K562 (cell line): ENCODE data around the gene ZNF566. TPM values are rescaled to one million over a fixed set of nuclear protein-coding genes. Genes with fewer than 3 reads are reported as not detected.

ENCODE experiments used
- ARID2 ChIP-seq: fragments of 450-650 bp; IDR thresholded peaks from 2 replicates; pipeline ENCODE4 v1.6.1; 2017; ENCODE audit warnings: antibody characterized with exemption, mild to moderate bottlenecking
- E2F3 ChIP-seq: fragments of 250-450 bp; sonication (Bioruptor Pico); IDR thresholded peaks from 2 replicates; pipeline ENCODE4 v1.4.0; 2020; ENCODE audit warnings: mild to moderate bottlenecking
- GATA2 ChIP-seq: sonication (generic); formaldehyde crosslinking; IDR thresholded peaks from 2 replicates; pipeline ENCODE4 v1.4.0; 2020; ENCODE audit warnings: mild to moderate bottlenecking, missing genetic modification reagents
- HSF4 ChIP-seq: fragments of 250-450 bp; sonication (Bioruptor Pico); IDR thresholded peaks from 2 replicates; pipeline ENCODE4 v2.1.2; 2022; ENCODE audit warnings: mild to moderate bottlenecking, moderate library complexity, borderline replicate concordance
- KAT7 ChIP-seq: sonication (generic); formaldehyde crosslinking; IDR thresholded peaks from 2 replicates; pipeline ENCODE4 v1.8.0; 2022; ENCODE audit warnings: missing genetic modification reagents, mild to moderate bottlenecking, borderline replicate concordance
- NCOA2 ChIP-seq, 2 experiments: fragments of 450-650 bp; IDR thresholded peaks; 2 replicates each; pipeline ENCODE4 v1.6.1; 2018; ENCODE audit warnings: mild to moderate bottlenecking in 2 of 2, moderate library complexity in 1 of 2; ENCODE audit not compliant: partially characterized antibody in 2 of 2
- NEUROD1 ChIP-seq: fragments of 150-350 bp; IDR thresholded peaks from 2 replicates; pipeline ENCODE4 v1.6.1; 2014; ENCODE audit warnings: borderline replicate concordance, low read length, low read depth; ENCODE audit not compliant: partially characterized antibody
- PYGO2 ChIP-seq: fragments of 450-650 bp; IDR thresholded peaks from 2 replicates; pipeline ENCODE4 v1.6.1; 2016; ENCODE audit warnings: mild to moderate bottlenecking, missing genetic modification characterization, moderate library complexity, missing compliant biosample characterization
- SNRNP70 ChIP-seq: fragments of 200-400 bp; formaldehyde crosslinking; optimal IDR thresholded peaks from 2 replicates; pipeline ENCODE3; 2017; ENCODE audit warnings: low read depth, low read length
- TAF7 ChIP-seq: fragments of 450-650 bp; IDR thresholded peaks from 2 replicates; pipeline ENCODE4 v1.6.1; 2016; ENCODE audit warnings: missing genetic modification characterization, missing compliant biosample characterization
- TEAD1 ChIP-seq, 2 experiments: fragments of 450-650 bp in 1 of 2; sonication (generic) in 1 of 2; formaldehyde crosslinking; IDR thresholded peaks; 2 replicates each; pipeline versions ENCODE4 v1.4.0 to v1.8.0; 2020 to 2022; ENCODE audit warnings: mild to moderate bottlenecking in 2 of 2, missing genetic modification reagents in 1 of 2
- WHSC1 ChIP-seq: IDR thresholded peaks from one replicate; pipeline ENCODE4 v1.6.1; 2012; ENCODE audit warnings: low read length, control low read depth, inconsistent platforms
- XRCC4 ChIP-seq: IDR thresholded peaks from one replicate; pipeline ENCODE4 v1.6.1; 2011; ENCODE audit not compliant: insufficient read depth, insufficient read length; ENCODE audit errors: extremely low read depth
- ZNF316 ChIP-seq: fragments of 450-650 bp; IDR thresholded peaks from 2 replicates; pipeline ENCODE4 v1.6.1; 2016
- ZNF324 ChIP-seq: fragments of 250-450 bp; sonication (Bioruptor Pico); IDR thresholded peaks from 2 replicates; pipeline ENCODE4 v1.4.0; 2020; ENCODE audit warnings: mild to moderate bottlenecking
- polyA plus RNA-seq, 8 experiments: library from polyadenylated mRNA; depleted of rRNA in 4 of 8; stranded (reverse) in 5 of 8; unstranded in 3 of 8; fragments of >200 nt; fragmentation: Nextera tagmentation in 2 of 8; fragmentation: Illumina TruSeq in 1 of 8; extraction: Ambion mirVana in 2 of 8; extraction: Trizol in 1 of 8; gene quantifications; 2 replicates each; pipeline versions ENCODE4 v1.2.1 to v1.2.3, GENCODE V29; 2011 to 2014; ENCODE audit warnings: inconsistent platforms in 1 of 8, missing spikeins in 1 of 8
- total RNA-seq, 7 experiments: library from RNA; depleted of rRNA in 6 of 7; stranded (reverse); fragments of >200 nt in 6 of 7; fragmentation: Illumina TruSeq in 2 of 7; extraction: Trizol in 2 of 7; gene quantifications; 2 replicates each; pipeline versions ENCODE4 v1.2.1 to v1.2.3, GENCODE V29; 2011 to 2021; ENCODE audit warnings: low replicate concordance in 1 of 7
- TF ChIP-seq, protein P1 (sequence below): IDR thresholded peaks from 2 replicates; pipeline ENCODE4 v1.6.1; 2011; ENCODE audit warnings: borderline replicate concordance, low read depth, mild to moderate bottlenecking, moderate library complexity, low read length; ENCODE audit not compliant: insufficient read depth, poor library complexity, severe bottlenecking
- TF ChIP-seq, protein P2 (sequence below): sonication (generic); IDR thresholded peaks from 2 replicates; pipeline ENCODE4 v1.6.1; 2016
- TF ChIP-seq, protein P3 (sequence below): fragments of 150-350 bp; IDR thresholded peaks from 2 replicates; pipeline ENCODE4 v1.6.1; 2014; ENCODE audit warnings: low read depth, mild to moderate bottlenecking, low read length, borderline replicate concordance
- TF ChIP-seq, protein P4 (sequence below): fragments of 250-450 bp; sonication (Bioruptor Pico); IDR thresholded peaks from 2 replicates; pipeline ENCODE4 v1.5.0; 2021; ENCODE audit warnings: mild to moderate bottlenecking, borderline replicate concordance

Gene ZNF566
- total and polyA plus RNA-seq, 9 of the 15 experiments (the other 6 are each of a cell fraction or from before 2014, with no cell fraction given), result 5.5 to 11.4 (median 9.7) TPM

DNA sequence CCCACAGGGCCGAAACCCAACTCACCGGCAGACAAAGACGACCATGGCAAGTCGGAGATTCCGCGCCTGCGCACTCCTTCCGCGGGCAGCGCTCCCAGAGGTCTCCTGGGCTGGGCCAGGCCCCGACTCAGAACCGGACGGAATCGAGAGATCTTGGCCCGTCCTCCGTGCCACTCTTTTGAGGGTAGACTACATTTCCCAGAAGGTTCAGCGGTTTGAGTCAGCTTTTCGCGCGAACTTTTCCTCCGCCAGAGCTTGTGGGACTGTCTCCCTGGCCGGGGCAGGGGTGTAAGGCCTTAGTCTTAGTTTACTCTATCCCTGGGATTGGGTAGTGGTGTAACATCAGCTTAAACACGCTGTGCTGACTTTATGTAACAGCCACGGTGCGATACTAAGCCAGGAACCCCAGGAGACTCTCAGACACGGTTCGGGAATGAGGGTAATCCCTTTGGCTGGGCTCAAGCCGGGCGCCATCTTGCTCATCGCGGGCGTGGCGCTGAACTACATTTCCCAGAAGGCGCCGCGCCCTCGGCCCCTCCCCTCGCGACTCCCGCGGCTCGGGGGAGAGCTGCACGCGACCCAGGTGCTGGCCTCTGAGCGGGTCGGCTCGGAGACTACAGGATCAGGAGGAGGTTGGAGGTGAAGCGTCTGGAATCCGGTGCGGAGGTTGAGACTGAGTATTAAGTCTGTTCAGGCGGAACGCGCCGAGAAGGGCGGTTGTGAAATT lies 39.0 kb upstream of the ZNF566 start, which contains the start of gene ZNF260 (continued):
- 0 out of 2 replicates have a peak, but pooled peaks have one; percentile 45 for TF ChIP-seq E2F3
- no peak for TF ChIP-seq SNRNP70
- no peak for TF ChIP-seq ZNF324 (CRISPR knock-in tag)
- TF ChIP-seq PYGO2, result no peak
- peak in 1 of 2 experiments; percentile 70; a peak in 1 of 4 replicates for TF ChIP-seq TEAD1 (CRISPR knock-in tag; IDR thresholded peaks at IDR 0.05)
- no peak for TF ChIP-seq ARID2
- TF ChIP-seq NCOA2 (IDR thresholded peaks at IDR 0.05; ENCODE audit: partially characterized antibody in 2 of 2), result no peak
- TF ChIP-seq, protein P1, sequence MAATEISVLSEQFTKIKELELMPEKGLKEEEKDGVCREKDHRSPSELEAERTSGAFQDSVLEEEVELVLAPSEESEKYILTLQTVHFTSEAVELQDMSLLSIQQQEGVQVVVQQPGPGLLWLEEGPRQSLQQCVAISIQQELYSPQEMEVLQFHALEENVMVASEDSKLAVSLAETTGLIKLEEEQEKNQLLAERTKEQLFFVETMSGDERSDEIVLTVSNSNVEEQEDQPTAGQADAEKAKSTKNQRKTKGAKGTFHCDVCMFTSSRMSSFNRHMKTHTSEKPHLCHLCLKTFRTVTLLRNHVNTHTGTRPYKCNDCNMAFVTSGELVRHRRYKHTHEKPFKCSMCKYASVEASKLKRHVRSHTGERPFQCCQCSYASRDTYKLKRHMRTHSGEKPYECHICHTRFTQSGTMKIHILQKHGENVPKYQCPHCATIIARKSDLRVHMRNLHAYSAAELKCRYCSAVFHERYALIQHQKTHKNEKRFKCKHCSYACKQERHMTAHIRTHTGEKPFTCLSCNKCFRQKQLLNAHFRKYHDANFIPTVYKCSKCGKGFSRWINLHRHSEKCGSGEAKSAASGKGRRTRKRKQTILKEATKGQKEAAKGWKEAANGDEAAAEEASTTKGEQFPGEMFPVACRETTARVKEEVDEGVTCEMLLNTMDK, result no peak
- TF ChIP-seq, protein P2, sequence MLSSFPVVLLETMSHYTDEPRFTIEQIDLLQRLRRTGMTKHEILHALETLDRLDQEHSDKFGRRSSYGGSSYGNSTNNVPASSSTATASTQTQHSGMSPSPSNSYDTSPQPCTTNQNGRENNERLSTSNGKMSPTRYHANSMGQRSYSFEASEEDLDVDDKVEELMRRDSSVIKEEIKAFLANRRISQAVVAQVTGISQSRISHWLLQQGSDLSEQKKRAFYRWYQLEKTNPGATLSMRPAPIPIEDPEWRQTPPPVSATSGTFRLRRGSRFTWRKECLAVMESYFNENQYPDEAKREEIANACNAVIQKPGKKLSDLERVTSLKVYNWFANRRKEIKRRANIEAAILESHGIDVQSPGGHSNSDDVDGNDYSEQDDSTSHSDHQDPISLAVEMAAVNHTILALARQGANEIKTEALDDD, result no peak
- no peak for TF ChIP-seq XRCC4
- peak; percentile 85 for TF ChIP-seq TAF7 (tag)
- TF ChIP-seq, protein P3, sequence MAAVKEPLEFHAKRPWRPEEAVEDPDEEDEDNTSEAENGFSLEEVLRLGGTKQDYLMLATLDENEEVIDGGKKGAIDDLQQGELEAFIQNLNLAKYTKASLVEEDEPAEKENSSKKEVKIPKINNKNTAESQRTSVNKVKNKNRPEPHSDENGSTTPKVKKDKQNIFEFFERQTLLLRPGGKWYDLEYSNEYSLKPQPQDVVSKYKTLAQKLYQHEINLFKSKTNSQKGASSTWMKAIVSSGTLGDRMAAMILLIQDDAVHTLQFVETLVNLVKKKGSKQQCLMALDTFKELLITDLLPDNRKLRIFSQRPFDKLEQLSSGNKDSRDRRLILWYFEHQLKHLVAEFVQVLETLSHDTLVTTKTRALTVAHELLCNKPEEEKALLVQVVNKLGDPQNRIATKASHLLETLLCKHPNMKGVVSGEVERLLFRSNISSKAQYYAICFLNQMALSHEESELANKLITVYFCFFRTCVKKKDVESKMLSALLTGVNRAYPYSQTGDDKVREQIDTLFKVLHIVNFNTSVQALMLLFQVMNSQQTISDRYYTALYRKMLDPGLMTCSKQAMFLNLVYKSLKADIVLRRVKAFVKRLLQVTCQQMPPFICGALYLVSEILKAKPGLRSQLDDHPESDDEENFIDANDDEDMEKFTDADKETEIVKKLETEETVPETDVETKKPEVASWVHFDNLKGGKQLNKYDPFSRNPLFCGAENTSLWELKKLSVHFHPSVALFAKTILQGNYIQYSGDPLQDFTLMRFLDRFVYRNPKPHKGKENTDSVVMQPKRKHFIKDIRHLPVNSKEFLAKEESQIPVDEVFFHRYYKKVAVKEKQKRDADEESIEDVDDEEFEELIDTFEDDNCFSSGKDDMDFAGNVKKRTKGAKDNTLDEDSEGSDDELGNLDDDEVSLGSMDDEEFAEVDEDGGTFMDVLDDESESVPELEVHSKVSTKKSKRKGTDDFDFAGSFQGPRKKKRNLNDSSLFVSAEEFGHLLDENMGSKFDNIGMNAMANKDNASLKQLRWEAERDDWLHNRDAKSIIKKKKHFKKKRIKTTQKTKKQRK, result no peak
- TF ChIP-seq NEUROD1, result peak; percentile 1
- TF ChIP-seq, protein P4, sequence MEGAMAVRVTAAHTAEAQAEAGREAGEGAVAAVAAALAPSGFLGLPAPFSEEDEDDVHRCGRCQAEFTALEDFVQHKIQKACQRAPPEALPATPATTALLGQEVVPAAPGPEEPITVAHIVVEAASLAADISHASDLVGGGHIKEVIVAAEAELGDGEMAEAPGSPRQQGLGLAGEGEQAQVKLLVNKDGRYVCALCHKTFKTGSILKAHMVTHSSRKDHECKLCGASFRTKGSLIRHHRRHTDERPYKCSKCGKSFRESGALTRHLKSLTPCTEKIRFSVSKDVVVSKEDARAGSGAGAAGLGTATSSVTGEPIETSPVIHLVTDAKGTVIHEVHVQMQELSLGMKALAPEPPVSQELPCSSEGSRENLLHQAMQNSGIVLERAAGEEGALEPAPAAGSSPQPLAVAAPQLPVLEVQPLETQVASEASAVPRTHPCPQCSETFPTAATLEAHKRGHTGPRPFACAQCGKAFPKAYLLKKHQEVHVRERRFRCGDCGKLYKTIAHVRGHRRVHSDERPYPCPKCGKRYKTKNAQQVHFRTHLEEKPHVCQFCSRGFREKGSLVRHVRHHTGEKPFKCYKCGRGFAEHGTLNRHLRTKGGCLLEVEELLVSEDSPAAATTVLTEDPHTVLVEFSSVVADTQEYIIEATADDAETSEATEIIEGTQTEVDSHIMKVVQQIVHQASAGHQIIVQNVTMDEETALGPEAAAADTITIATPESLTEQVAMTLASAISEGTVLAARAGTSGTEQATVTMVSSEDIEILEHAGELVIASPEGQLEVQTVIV (CRISPR knock-in tag), result no peak
- TF ChIP-seq WHSC1, result no peak
- TF ChIP-seq ZNF316, result no peak
- no peak; the same call in 1 of the 2 replicates for TF ChIP-seq KAT7
- no peak for TF ChIP-seq HSF4 (CRISPR knock-in tag)
- TF ChIP-seq GATA2 (CRISPR knock-in tag), result no peak
